ENCODE results near the gene NR2F1.

NR2F1 gene

GRCh38 chr5:93577854-93578812, 4.9 kb upstream of the NR2F1 start:
- DNase-seq: no peak

- no peak for DNase-seq
These were observed 4.0 kb upstream of the NR2F1 start for GRCh38 chr5:93578813-93579691.

GRCh38 chr5:93579692-93580062, 3.3 kb upstream of the NR2F1 start:
- DNase-seq: no peak

- no peak for DNase-seq
These were observed 2.7 kb upstream of the NR2F1 start for GRCh38 chr5:93580063-93580926.

GRCh38 chr5:93580927-93581445, 2.0 kb upstream of the NR2F1 start, which contains the start of gene NR2F1-AS1:
NR2F1-AS1 (minus strand) TSS chr5:93581219.
- no peak for DNase-seq

GRCh38 chr5:93582167-93582462, 907 bp upstream of the NR2F1 start:
- DNase-seq: no peak

GRCh38 chr5:93583439-93583767, 381 bp downstream of the NR2F1 start:
- DNase-seq: no peak

- DNase-seq: peak; percentile 61
These were observed 960 bp downstream of the NR2F1 start for GRCh38 chr5:93583768-93584595.

- DNase-seq: peak; percentile 57
These were observed 1.6 kb downstream of the NR2F1 start for GRCh38 chr5:93584596-93585040.

GRCh38 chr5:93585041-93585766, 2.2 kb downstream of the NR2F1 start:
- peak; percentile 85 for DNase-seq

- no peak for DNase-seq
These were observed 2.9 kb downstream of the NR2F1 start for GRCh38 chr5:93585767-93586385.

- no peak for DNase-seq
These were observed 3.9 kb downstream of the NR2F1 start for GRCh38 chr5:93586736-93587596.

GRCh38 chr5:93587597-93588351, 4.8 kb downstream of the NR2F1 start:
- no peak for DNase-seq

GRCh38 chr5:93588352-93589151, 5.5 kb downstream of the NR2F1 start:
- no peak for DNase-seq

GRCh38 chr5:93589152-93589828, 6.3 kb downstream of the NR2F1 start:
- DNase-seq: no peak

GRCh38 chr5:93589829-93590215, 6.8 kb downstream of the NR2F1 start:
- DNase-seq: no peak

GRCh38 chr5:93590493-93590892, 7.5 kb downstream of the NR2F1 start:
- DNase-seq: no peak
